ENCODE results near the gene RPL6. TPM values are rescaled to one million over a fixed set of nuclear protein-coding genes. Genes with fewer than 3 reads are reported as not detected.

RPL6 gene
- total and polyA plus RNA-seq, 2 experiments from 2014 or later, result 1,413 to 1,715 TPM

- no peaks in the 10 kb centered on the region; the same call in 1 of the 2 replicates for H3F3A ChIP-seq (replicated peaks; ENCODE audit: low read depth)
- H3K4me1 ChIP-seq (ENCODE audit: insufficient read depth), result no peaks in the 10 kb centered on the region
- H3K9me2 ChIP-seq (ENCODE audit: insufficient read depth), result no peaks in the 10 kb centered on the region
- ATAC-seq, result no peak
- no peak overlapping the region for H3K27ac ChIP-seq (ENCODE audit: low read depth)
- Mint-ChIP-seq H3K4me1 (peaks cover 4% of the 10 kb centered on the region; the same call in 2 of the 3 replicates), H3K27me3 (ENCODE audit: insufficient read depth, low read depth, poor library complexity) (peaks cover 7% of the 10 kb centered on the region), H3K9me3 (no peaks in the 10 kb centered on the region), H3K27ac (no peak overlapping the region), H3K36me3 (ENCODE audit: low read depth) (no peaks in the 10 kb centered on the region; the same call in 2 of the 3 replicates), H3K4me3 (no peak overlapping the region)
- no peak for TF ChIP-seq ETS1 (IDR thresholded peaks at IDR 0.05)
- TF ChIP-seq POLR2AphosphoS5 (IDR thresholded peaks at IDR 0.05; ENCODE audit: low read depth), result no peak
- TF ChIP-seq REST (IDR thresholded peaks at IDR 0.05; ENCODE audit: unreplicated experiment), result no peak
- no peak for TF ChIP-seq NANOG (IDR thresholded peaks at IDR 0.05; ENCODE audit: borderline replicate concordance)
- TF ChIP-seq CREB1 (CRISPR knock-in tag; IDR thresholded peaks at IDR 0.05; ENCODE audit: low read depth), result no peak
- no peak for TF ChIP-seq EZH2phosphoT487 (IDR thresholded peaks at IDR 0.05; ENCODE audit: unreplicated experiment)
- TF ChIP-seq ZNF331 (CRISPR knock-in tag; IDR thresholded peaks at IDR 0.05; ENCODE audit: low read depth), result no peak
- no peak for TF ChIP-seq CTCF (conservative IDR thresholded peaks at IDR 0.05; ENCODE audit: low read depth in 2 of 2)
- no peak for TF ChIP-seq JUNB (IDR thresholded peaks at IDR 0.05; ENCODE audit: unreplicated experiment)
- TF ChIP-seq STAT1 (IDR thresholded peaks at IDR 0.05; ENCODE audit: unreplicated experiment), result no peak
- no peak for TF ChIP-seq EZH2 (IDR thresholded peaks at IDR 0.05; ENCODE audit: low read depth, unreplicated experiment)
- no peak for TF ChIP-seq ZNF462 (CRISPR knock-in tag; IDR thresholded peaks at IDR 0.05)
- no peak for TF ChIP-seq ZNF114 (CRISPR knock-in tag; IDR thresholded peaks at IDR 0.05)
- H3K4me2 ChIP-seq, result no peak overlapping the region
- H4K20me1 ChIP-seq (replicated peaks; ENCODE audit: insufficient read depth), result peaks cover 21% of the 10 kb centered on the region; the same call in 1 of the 2 replicates
- peaks cover 100% of the 10 kb centered on the region for H3K79me2 ChIP-seq (replicated peaks; ENCODE audit: insufficient read depth)
- no peaks in the 10 kb centered on the region for H3K36me3 ChIP-seq (ENCODE audit: insufficient read depth)
- no peak overlapping the region for H2AFZ ChIP-seq
- H3K27me3 ChIP-seq (ENCODE audit: insufficient read depth), result no peaks in the 10 kb centered on the region
- no peak for DNase-seq (ENCODE audit: low spot score)
- no peak overlapping the region for H3K4me3 ChIP-seq
Observed at GRCh38 chr12:112375105-112375504, 34.3 kb downstream of the RPL6 start.

Data from GM23338 (cell line).